Right ventricle myocardium superior (tissue), 1 donor: Measurements from ENCODE around the gene IQSEC3. TPM values are rescaled to one million over a fixed set of nuclear protein-coding genes. Genes with fewer than 3 reads are reported as not detected.
"Not testable (repeated sequence)": the region's sequence is repeated elsewhere in the genome, so short reads cannot be mapped to it uniquely, and the experiment has no call there.

Experiments used
- ATAC-seq: fragments of 200-7000 bp; cut with Tn5 transposase; one replicate; pipeline ENCODE4 v1.9.1; 2020; ENCODE audit warnings: mild to moderate bottlenecking; ENCODE audit not compliant: poor library complexity
- DNase-seq: peaks from one replicate; pipeline ENCODE4 v3.0.0-alpha.2; 2020
- intact Hi-C: fragments of 100-400 bp; cut with DNase I; formaldehyde crosslinking; loops from one replicate; pipeline ENCODE4 v1.11.2; 2022
- long read RNA-seq: library from polyadenylated mRNA; unstranded; transcript quantifications from one replicate; pipeline ENCODE4 v2.0.0, GENCODE V29; 2021
- total RNA-seq: library from RNA; stranded (reverse); fragmentation: NEBNext Ultra II Directional; extraction: Animal tissue kit (Norgen Biotek cat#: 25700); gene quantifications from one replicate; pipeline ENCODE4 v1.2.1, GENCODE V29; 2021
- donor health status: DM: no; HTN: yes; CAD: no; lungs with severe emphysema.

IQSEC3 gene
- 1.5 TPM for total RNA-seq
- long read RNA-seq, partial matches to known transcripts, result 0 of 2 reads
- long read RNA-seq, other reads (novel, unspliced or antisense), result 2 of 2 reads

DNA sequence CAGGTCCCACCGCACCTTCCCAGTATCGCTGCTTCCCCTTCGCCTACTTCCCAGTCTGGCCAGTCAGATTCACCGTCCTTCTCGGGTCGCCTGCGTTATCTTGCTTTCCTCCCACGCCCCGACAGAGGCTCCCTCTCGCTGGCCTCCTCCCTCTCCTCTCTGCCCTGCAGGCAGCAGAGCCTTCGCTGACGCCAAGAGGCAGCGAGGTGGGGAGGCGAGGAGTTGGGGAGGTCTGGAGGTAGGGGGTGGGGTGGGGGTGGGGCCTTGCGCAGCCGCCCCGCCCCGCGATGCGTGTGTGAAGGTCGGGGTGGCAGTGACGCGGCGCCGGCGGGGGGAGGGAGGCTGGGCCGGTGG lies at the start of gene IQSEC3:
TSS of gene IQSEC3 (plus strand) at position 340 of the 354 bp plus-strand sequence. CDS start 116 bp downstream, outside the sequence.
- DNase-seq, intact Hi-C loops, ATAC-seq: not testable (repeated sequence)

DNA sequence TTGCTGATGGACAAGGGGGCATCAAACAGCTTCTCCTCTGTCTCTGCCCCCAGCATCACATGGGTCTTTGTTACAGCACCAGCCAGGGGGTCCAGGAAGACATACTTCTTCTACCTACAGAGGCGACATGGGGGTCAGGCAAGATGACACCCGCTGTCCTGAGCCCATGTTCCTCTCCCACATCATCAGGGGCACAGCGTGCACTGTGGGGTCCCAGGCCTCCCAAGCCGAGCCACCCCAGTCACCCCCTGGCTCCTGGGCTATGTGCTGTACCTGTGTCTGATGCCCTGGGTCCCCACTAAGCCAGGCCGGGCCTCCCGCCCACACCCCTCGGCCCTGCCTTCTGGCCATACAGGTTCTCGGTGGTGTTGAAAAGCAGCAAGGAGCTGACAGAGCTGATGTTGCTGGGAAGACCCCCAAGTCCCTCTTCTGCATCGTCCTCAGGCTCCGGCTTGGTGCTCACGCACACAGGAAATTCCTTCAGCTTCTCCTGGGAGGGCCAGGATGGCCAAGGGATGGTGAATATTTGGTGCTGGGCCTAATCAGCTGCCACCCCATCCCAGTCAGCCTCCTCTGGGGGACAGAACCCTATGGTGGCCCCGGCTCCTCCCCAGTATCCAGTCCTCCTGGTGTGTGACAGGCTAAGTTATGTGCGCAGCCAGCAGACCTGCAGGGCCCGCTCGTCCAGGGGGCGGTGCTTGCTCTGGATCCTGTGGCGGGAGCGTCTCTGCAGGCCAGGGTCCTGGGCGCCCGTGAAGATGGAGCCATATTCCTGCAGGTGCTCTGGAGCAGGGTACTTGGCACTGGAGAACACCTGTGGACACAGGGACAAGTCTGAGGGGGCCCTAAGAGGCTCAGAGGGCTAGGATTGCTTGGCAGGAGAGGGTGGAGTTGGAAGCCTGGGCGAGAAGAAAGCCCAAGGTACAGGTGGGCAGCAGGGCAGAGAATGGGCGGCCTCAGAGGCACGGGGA lies 48.9 kb upstream of the IQSEC3 start:
- DNase-seq, intact Hi-C loops, ATAC-seq: not testable (repeated sequence)

DNA sequence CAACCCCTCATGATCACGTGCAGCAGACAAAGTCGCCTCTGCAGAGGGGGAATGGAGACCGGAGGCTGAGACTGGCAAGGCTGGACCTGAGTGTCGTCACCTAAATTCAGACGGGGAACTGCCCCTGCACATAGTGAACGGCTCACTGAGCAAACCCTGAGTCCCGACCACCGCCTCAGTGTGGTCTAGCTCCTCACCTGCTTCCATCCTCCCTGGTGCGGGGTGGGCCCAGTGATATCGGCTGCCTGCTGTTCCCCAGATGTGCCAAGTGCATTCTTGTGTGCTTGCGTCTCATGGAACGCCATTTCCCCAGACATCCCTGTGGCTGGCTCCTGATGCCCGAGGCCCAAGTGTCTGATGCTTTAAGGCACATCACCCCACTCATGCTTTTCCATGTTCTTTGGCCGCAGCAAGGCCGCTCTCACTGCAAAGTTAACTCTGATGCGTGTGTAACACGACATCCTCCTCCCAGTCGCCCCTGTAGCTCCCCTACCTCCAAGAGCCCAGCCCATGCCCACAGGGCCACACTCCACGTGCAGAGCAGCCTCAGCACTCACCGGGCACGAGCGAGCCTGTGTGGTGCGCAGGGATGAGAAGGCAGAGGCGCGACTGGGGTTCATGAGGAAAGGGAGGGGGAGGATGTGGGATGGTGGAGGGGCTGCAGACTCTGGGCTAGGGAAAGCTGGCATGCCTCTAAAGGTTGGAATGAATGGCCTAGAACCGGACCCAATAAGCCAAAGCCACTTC lies 47.6 kb upstream of the IQSEC3 start:
- not testable (repeated sequence) for ATAC-seq

DNA sequence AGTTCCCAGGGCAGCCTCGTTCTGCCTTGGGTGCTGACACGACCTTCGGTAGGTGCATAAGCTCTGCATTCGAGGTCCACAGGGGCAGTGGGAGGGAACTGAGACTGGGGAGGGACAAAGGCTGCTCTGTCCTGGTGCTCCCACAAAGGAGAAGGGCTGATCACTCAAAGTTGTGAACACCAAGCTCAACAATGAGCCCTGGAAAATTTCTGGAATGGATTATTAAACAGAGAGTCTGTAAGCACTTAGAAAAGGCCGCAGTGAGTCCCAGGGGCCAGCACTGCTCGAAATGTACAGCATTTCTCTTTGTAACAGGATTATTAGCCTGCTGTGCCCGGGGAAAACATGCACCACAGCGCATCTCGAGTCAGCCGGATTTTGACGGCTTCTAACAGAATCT lies 46.7 kb upstream of the IQSEC3 start:
- ATAC-seq, DNase-seq, intact Hi-C loops: not testable (repeated sequence)

More for the DNA sequence above, 47.6 kb upstream of the IQSEC3 start:
- intact Hi-C loops, DNase-seq: not testable (repeated sequence)

DNA sequence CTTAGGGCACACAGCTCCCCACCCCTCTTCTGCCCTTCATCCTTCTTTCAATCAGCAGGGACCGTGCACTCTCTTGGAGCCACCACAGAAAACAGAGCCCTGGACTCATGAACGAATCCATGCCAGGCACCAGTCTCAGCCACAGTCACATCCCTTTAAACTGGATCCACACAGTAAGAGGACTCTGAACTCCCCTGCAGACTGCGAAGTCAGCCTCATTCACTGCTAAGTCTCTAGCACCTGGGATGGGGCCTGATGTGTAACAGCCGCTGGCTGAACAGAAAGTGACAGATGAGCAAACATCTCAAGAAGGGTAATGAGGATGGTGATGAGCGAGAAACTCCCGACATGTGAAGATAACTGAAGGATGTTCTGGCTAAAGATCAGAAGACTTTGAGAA lies 45.8 kb upstream of the IQSEC3 start:
- DNase-seq (no peak), ATAC-seq (peak; percentile 38)
- intact Hi-C loops, result no loop called here

DNA sequence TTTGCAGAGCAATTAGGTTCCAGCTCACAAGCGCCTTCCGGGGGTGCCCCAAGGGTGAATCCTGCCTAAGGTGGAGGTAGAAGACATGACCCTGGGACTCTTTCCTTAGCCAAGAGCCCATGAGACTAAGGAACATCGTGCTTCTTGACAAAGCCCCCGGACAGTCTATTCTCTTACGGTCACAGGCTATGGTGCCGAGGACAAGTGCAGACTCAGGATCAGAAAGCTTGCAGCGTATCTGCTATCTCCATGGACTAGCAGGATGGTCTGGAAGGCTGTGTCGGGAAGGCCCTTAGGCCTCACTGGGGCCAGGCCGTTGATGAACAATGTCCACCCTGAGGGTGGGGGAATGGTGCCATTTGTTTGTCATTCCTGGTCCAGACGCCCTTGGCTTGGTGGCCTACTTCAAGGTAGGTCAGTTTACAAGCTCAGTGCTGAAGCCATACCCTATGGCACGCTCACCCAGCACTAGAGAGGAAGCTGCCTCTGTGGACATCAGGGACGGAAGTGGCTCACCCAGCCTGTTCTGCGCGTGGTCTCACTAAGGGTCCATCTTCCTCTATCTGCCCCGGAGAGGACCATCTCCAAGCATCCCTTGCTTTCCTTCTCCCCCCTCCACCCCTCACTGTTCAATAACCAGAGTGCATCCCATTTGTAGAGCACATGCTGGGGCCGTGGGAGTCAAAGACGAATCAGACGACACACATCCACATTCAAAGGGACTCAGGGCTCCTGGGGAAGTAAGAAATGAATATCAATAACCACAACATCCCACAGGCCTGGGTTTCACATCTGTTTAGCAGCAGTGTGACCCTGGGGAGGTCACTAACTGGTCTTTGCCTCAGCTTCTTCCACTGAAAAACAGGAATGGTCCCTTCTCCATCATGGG lies 45.0 kb upstream of the IQSEC3 start:
- peak; percentile 67 for ATAC-seq
- no peak for DNase-seq
- intact Hi-C loops, result no loop called here

DNA sequence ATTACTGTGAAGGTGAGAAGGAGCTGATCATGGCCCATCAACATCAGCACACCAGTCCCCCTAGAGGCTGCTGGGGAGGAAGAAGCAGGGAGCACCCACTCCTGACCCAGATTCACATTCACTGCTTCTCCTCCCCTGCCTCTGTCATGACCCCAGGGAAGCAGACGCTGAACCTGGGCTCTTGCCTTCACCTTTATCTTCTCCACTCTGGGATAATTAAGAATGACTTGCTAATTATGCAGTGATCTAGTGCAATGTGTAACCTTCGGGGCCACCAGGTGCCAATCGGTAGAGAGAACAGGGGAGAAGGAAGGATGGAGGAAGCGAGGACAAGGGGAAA lies 44.4 kb upstream of the IQSEC3 start:
- intact Hi-C loops, result no loop called here
- no peak for DNase-seq
- peak; percentile 59 for ATAC-seq

DNA sequence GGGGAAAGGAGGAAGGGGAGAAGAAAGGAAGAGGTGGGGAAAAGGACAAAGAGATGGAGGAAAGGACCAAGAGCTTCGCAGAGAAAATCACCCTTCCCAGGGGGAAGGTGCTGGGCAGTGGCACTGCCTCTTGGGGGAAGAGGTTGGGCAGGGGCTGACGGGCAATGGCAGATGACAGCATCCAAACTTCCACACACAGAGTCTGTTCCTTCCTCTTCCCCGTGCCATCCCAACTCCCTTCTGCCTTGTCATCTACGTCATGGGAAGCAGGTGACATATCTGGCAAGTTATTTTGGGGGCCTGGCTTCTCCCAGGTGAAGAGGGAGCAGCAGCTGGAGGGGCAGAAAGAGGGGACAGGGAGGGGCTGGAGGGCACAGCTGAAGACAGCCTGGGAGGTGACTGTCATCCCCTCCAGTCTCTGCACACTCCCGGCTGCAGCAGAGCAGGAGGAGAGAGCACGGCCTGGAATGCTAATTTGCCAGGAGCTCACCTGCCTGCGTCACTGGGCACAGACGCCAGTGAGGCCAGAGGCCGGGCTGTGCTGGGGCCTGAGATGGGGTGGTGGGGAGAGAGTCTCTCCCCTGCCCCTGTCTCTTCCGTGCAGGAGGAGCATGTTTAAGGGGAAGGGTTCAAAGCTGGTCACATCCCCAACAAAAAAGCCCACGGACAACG lies 43.9 kb upstream of the IQSEC3 start:
- intact Hi-C loops, result no loop called here
- peak; percentile 66 for ATAC-seq
- DNase-seq, result no peak

DNA sequence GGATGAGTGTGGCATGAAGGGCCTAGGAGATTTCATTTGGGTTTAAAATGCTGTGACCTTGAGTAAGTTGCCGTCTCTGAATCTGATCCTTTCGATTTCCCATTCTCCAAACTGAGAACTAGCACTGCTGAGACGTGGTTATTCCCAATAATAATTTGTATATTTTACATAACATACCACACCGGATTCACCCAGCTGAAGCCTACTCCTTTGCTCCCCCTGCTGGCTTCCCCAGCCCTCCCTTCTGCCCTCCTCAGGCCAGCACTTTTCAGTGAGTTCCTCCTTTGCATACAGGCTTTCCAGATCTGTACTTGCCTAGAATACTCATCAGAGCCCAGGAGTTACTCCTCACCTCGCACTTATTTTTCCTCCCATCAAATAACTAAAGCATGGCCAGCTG lies 38.7 kb upstream of the IQSEC3 start:
- ATAC-seq, DNase-seq, intact Hi-C loops: not testable (repeated sequence)

DNA sequence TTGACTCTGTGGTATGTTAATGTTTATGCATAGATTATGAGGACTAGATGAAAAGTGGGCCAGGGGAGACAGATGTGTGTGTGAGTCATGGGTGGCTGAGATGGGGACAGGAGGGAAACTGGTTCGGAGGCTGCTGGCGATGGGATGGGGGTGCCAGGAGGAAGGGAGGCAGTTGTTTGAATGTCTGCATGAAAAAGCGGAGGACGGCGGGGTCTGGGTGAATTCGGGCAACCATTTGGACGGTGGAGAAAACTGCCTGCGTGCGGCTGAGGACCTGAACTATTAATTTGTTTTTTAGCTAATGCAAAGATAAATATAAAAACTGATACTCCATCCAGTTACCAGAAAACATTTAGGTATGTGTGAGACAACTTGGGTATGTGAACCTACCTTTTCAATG lies 27.8 kb upstream of the IQSEC3 start:
- ATAC-seq, DNase-seq, intact Hi-C loops: not testable (repeated sequence)

DNA sequence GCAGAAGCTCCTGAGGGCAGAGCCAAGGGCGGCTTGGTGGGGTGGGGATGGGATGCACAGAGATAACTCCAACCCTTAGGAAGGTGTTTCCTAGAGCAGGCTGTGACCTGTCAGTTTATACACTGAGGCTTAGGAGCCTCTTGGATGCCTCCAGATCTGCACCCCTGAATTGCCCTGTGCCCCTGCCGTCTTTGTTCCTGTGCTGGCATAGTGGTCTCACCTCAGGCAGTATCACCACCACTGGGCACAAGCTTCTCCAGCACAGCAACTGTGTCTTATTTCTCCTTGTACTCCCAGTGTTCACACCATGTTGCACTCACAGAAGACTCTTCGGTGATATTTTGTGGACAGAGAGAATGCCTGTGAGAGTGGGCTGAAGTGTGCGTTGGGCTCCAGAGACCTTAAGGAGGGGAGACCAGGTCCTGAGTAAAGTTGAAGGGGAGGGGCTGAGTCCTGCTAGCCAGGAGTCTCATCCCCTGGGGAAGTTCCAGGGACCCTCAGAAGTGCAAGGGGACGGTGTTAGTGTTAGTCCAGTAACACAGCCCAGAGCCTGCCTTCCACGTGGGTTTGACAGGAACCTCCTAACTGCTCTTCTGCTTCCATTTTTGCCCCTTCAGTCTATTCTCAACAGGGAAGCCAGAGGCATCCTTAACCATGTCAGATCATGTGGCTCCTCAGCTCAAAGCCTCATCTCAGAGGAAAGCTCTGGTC lies 26.9 kb upstream of the IQSEC3 start:
- intact Hi-C loops, ATAC-seq, DNase-seq: not testable (repeated sequence)

DNA sequence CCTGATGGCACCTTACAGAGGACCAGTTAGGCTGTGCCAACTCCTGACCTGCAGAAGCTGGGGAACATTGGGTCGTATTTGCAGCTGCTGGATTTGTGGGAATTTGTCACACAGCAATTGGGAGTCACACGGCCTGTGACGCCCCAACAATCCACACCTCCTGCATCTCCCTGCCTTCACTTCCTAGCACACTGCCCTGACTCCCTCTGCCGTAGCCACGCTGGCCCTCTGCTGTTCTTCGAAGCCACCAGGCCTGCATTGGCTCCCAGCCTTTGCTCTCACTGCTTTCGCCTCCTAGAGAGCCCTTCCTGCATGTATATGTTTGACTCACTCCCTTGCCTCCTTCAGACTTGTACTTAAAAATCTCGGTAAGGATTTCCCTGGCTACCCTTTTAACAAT lies 22.2 kb upstream of the IQSEC3 start:
- intact Hi-C loops, ATAC-seq: not testable (repeated sequence)

DNA sequence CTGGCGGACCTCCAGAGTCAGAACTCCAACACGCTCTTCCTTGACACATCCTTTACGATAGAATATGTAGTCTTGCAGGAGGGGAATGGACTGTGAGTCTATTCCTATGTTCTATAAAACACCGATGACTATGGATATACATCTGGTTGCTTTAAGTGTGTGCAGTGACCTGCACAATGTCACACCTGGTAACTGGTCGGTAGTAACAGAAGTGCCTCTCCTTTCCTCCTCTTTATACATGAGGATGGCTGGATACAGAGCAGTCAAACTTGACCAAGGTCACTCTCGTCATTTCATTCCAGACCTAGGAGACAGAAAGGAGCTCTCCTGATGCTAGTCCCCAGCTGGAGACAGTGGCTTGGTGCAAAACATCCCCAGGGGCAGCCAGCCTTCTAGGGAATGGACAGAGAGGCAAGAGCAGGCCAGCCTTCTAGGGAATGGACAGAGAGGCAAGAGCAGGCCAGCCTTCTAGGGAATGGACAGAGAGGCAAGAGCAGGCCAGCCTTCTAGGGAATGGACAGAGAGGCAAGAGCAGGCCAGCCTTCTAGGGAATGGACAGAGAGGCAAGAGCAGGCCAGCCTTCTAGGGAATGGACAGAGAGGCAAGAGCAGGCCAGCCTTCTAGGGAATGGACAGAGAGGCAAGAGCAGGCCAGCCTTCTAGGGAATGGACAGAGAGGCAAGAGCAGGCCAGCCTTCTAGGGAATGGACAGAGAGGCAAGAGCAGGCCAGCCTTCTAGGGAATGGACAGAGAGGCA lies 21.2 kb upstream of the IQSEC3 start:
- DNase-seq, ATAC-seq, intact Hi-C loops: not testable (repeated sequence)

More for the DNA sequence above, 22.2 kb upstream of the IQSEC3 start:
- DNase-seq, result not testable (repeated sequence)

DNA sequence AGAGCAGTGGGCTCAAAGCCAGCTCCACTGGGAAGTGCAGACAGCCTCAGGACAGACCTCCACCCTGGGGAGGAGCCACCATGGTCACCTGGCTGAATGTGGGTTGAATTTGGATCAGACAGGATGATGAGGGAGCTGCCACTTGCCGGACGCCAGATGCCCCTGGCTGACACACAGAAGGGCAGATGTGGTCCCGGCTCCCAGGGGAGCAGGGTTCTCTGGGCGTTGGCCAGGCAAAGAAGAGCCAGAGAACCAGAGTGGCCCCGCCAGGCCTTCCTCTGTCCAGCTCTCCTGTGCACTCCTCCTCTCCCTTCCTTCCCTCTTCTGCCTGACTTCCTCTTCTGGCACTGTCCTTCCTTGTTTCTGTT lies 20.6 kb upstream of the IQSEC3 start:
- ATAC-seq (peak; percentile 89), DNase-seq (peak; percentile 46)
- intact Hi-C loops, result not testable (repeated sequence)

DNA sequence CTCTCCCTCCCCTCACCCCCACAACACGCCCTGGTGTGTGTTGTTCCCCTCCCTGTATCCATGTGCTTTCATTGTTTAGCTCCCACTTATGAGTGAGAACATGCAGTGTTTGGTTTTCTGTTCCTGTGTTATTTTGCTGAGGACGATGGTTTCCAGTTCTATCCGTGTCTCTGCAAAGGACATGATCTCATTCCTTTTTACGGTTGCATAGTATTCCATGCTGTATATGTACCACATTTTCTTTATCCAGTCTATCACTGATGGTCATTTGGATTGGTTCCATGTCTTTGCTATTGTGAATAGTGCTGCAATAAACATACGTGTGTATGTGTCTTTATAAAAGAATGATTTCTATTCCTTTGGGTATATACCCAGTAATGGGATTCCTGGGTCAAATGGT lies 20.0 kb upstream of the IQSEC3 start:
- ATAC-seq, result peak; percentile 25
- DNase-seq, intact Hi-C loops: not testable (repeated sequence)

DNA sequence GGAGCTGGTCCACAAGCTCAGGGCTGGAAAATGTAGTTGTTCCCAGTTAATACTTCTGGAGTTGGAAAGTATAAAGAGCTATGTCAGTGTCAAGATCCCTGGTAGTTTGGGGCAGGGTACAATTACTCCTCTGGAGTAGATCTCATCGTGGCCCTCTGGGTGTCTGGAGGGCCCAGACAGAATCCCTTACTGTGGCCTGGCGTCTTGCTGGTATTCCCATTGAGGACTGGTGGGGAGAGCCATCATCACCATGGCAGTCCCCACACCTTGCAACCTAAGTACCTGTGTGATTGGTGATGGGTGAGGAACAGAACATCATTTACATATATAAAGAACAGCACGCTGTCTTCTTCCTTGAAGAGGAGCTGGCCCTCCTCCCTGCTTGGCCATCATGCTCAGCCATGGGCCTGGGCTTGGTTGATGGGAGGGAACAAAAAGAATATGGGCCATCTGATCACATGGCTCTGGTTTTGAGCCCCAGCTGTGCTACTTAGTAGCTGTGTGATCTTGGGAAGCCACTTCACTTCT lies 18.8 kb upstream of the IQSEC3 start:
- ATAC-seq, DNase-seq, intact Hi-C loops: not testable (repeated sequence)
